Right lobe of liver (tissue), 4 donors: Measurements from ENCODE around the gene BHLHE40.

ENCODE experiments used
- CTCF ChIP-seq, 4 donors: fragments of 200-600 bp in 3 of 4; fragments of 450-650 bp in 1 of 4; IDR thresholded peaks; one replicate each; pipeline versions ENCODE4 v1.5.1 to v1.8.0; 2016 to 2022; ENCODE audit warnings: antibody characterized with exemption in 4 of 4, mild to moderate bottlenecking in 2 of 4
- POLR2A ChIP-seq: fragments of 450-650 bp; IDR thresholded peaks from one replicate; pipeline ENCODE4 v1.6.1; 2017; ENCODE audit warnings: antibody characterized with exemption, mild to moderate bottlenecking
- donor health status: DM: no; HTN: no; CAD: no.
- donor health status: DM: no; HTN: no; CAD: no.
- donor health status: DM: no; HTN: yes; CAD: no.

GRCh38 chr3:5002871-5003247, 23.6 kb downstream of the BHLHE40 start:
- no peak for TF ChIP-seq CTCF (IDR thresholded peaks at IDR 0.05)
- no peak for TF ChIP-seq POLR2A
